GM19452 (cell line): ENCODE data around the gene CLTB.

Experiments
- ATAC-seq: cut with Tn5 transposase; IDR thresholded peaks from one replicate; pipeline ENCODE4 v1.9.1; 2021; ENCODE audit not compliant: unreplicated experiment

CLTB gene

DNA sequence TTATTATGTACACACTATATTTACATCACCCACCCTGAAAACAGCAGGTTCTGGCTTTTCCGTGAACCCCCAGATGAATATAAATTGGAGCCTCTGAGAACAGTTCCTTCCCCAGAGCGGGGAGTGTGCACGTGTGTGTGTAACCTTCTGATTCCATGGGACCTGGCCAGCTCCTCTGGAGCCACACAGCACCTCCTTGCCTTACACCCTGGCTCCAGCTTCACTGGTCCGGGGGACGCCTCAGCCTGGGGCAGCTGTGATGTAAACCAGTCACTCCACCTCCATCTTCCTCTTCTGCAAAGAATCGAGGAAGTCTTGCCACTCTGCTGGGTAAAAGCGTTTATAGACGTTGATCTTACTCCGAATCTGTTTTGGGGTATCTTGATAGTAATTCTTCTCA, 32.4 kb downstream of the CLTB start:
- ATAC-seq = no peak

DNA sequence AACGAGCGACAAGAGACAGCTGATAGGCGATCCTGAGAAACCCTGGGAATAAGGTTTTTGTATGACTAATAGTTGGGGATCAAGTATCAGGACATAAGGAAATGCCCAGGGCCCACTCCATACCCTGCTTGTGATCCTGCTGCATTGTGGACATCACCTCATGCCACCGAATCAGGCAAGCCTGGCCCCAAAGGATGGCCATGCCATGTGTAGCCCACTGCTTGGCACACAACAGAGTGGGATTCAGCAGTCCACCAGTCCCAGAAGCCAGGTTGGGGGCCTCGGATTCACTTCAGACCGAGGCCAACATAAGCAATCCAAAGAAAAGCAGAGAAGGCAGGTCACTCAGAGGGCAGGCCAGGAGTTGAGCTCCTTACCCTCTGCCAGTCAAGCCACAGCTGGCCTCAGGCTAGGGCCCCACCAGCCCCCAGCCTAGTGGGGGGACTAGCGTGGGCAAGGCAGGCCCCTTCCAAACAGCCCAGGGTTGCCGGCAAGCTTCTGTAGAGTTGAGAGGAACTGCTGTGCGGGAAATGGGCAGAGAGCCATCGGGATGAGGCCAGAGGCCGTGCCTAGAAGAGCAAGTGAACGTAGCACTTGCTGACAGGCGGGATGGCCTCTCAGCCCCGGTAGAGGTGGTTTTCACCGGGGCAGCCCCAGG, 33.0 kb downstream of the CLTB start:
- ATAC-seq = no peak

DNA sequence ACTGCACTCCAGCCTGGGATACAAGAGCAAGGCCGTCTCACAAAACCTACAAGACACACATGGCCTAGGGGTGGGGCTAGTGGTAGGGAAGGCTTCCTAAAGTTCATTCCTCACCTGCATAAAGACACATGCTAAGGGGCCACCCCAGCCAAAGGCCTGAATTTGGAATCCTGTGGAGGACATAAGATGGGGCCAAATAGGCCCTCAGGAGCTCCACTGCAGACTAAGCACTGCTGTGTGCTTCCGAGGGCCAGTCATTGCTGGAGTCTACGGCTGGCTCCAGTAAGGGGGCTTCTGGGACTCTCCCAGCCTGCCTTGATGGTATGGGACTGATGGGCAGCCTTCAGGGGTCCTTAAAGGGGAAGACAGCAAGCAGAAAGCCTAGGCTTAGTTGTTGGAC, 33.6 kb downstream of the CLTB start:
- no peak for ATAC-seq

DNA sequence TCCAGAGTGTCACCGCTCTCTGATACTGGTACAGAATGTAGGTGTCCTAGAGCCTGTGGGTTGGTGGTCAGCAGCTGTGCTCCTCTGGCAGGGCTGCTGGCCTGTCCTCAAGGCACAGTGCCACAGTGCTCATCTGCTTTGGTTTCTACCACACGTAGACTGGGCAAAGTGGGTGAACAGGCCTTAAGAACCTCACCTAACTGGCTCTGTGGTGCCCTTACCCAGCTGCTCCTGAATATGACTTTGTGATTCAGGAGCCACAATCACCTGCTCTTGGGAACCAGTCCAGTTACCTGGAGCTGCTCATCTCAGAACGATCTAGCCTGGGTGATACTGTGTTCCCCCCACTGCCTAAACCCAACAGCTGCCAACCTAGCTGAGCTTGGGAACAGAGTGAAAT, 34.4 kb downstream of the CLTB start:
- ATAC-seq = no peak

DNA sequence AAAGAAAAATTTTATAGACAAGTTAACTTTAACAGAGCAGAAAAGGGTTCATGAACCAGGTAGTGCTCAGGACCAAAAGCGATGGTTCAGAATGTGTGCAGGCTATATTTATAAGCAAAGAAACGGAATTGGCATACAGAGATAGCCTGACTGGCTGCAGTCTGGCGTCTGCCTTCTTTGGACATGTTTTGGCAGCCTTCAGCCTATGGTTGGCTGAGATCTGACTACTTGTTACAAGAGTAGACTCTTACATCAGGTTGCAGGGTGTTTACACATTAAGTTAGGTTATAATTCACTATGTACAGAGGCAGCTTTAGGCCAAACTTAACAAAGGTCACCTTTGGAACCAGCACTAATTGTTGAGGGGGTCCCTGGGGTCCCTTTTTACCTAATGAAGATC, 34.9 kb downstream of the CLTB start:
- no peak for ATAC-seq

DNA sequence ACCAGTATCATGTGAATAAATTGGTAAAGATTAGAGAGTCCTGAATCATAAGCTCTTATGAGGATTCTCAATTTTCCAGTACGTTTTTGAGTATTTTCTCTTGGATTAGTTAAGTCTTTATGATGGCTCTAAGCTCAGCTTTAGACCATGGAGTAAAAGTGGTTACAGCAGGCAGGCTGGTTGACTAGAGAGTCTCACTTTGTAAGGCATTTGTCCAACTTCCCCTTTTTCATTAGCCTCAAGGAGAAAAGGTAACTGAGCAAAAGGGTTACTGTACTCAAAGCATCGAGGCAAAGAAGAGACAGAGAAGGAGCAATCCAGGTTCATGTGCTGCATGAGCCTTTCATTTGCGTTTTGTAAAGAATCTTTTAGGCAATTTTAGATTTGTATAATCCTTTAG, 36.5 kb downstream of the CLTB start:
- no peak for ATAC-seq

DNA sequence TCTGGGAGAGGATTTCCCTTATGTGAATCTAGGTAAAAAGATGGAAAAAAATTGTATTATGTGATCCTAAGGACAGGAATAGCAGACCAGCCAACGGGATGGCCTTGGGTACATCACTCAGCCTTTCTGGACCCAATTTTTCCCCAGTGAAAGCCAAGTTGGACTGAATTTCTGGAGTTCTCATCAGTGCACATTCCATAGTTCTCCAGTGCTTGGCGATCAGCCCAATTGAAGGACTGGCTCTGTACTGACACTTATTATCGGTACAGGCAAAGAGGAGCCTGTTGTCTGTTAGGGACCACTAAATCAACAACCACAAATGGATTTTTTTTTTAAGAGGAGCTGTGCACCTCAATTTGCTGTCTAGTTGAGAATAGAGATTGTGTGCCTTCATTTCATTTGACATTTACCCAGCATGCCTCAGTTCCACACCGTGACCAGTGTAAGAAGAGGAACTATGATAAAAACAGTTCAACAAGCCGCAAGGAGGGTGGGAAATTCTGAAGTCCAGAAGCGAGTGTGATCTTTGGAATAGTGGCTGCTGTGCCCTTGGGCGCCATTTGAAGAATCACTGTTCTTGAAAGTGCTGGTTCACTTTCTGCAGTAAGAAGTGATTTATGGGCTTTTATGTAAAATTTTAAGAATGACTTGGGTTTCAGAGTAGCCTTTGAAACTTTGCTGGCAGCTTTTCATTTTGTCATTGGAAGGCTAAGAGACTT, 43.1 kb downstream of the CLTB start:
- ATAC-seq = no peak

DNA sequence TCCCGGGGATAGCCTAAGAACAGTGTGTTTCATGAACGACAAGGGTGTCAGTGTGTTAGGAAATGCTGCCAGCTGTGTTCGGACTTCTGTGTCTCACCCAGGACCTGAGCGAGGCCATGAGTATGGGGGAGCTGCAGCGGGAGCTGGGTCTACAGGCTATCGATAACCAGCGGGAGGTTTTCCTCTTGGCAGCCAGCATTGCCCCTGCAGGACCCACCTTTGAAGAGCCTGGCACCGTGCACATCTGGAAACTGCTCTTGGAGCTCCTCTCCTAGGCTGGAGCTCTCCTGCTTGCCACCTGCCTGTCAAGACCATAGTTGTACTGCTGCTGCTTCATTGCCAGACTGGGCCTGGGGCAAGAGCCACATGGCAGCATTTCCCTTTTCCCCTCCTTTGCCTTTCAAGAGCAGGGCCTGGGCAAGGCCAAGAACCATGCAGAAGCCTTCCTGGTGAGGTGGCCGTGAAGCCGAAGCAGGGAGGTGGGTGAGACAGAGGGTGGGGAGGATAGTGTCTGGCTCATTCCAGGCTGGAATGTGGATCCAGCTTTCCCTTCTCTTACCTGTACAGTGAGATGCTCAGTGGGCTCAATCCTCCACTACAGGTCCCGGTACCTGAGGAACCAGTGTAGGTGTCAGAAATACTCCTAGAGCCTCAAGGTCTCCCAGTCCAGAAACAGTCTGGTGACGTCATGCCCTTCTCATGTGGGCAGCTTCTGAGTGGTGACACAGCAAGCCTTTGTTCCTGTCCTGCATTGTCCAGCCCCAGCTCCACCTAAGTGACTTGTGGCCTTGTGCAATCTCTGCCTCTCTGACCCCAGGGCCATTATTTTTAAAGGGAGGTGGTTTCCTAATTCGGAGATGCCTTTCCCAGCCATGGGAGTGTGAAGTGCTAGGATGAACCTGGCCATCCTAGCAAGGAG, 44.5 kb downstream of the CLTB start:
- no peak for ATAC-seq

DNA sequence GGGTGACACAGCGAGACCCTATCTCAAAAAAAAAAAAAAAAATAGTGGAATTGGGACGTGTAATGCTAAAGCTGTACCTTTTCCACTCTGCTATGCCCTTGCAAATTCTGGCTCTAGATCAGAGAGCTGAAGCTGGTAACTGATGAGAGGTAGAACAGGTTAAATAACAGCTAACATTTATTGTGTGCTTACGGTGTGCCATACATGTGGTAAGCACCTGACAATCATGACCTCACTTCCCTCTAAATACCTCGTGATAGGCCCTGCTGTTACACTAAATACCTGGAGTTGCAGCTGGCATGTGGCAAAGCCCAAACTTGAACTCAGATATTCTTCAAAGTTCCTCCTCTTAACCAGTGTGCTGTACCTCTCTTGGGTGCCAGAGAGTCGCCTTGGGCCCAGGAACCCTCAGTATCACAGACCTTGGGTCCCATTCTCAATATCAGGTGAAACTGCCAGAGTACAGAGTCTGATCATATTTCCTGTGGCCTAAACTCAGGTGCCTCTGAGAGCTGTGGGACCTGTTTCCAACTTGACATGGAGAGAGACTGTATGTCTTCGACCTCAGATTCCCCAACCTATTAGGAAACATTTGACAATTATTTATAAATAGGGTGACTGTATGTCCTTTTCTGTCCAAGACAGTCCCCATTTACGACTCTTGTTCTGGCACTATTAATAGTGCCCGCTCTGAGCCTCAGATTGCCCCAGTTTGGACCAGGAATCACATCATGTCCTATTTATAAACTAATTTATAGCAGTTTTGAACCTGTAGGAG, 46.2 kb downstream of the CLTB start:
- no peak for ATAC-seq

DNA sequence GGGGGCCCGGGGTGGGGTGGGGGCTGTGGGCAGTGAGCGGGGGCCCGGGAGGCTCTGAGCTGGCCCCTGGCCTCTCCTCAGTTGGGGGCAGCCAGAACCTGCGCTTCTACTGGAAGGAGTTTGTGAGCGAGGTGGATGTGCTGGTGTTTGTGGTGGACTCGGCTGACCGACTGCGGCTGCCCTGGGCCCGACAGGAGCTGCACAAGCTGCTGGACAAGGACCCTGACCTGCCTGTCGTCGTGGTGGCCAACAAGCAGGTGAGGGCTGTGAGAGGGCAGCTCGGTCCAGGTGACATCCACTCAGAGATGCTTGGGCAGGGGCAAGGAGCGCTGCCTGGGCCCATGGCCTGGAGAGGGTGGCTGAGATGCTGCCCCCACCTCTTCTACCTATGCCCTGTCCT, 47.6 kb downstream of the CLTB start:
- no peak for ATAC-seq

DNA sequence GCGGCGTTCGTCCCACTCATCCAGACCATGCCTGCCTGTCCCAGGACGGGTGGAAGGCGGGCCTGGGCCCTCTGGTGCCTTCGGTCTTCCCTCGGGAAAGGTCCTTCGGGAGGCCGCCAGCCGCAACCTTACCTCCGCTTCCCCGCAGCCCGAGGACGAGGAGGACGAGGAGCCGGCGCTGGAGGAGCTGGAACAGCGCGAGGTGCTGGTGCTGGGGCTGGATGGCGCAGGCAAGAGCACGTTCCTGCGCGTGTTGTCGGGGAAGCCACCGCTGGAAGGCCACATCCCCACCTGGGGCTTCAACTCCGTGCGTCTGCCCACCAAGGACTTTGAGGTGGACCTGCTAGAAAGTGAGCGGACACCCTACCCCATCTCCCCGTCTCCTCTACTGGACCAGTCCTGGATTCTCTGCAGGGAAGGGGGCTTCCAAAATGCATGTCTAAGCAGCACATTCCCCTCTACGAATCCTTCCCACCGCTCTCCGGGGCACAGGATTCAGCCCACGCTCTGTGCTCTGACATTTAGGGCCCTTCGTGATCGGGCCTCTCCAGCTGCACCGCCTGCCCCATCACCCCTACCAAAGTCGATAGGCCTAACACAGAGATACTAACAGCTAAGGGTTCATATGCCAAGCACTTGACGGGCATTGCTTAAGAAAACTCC, 50.0 kb downstream of the CLTB start:
- no peak for ATAC-seq

DNA sequence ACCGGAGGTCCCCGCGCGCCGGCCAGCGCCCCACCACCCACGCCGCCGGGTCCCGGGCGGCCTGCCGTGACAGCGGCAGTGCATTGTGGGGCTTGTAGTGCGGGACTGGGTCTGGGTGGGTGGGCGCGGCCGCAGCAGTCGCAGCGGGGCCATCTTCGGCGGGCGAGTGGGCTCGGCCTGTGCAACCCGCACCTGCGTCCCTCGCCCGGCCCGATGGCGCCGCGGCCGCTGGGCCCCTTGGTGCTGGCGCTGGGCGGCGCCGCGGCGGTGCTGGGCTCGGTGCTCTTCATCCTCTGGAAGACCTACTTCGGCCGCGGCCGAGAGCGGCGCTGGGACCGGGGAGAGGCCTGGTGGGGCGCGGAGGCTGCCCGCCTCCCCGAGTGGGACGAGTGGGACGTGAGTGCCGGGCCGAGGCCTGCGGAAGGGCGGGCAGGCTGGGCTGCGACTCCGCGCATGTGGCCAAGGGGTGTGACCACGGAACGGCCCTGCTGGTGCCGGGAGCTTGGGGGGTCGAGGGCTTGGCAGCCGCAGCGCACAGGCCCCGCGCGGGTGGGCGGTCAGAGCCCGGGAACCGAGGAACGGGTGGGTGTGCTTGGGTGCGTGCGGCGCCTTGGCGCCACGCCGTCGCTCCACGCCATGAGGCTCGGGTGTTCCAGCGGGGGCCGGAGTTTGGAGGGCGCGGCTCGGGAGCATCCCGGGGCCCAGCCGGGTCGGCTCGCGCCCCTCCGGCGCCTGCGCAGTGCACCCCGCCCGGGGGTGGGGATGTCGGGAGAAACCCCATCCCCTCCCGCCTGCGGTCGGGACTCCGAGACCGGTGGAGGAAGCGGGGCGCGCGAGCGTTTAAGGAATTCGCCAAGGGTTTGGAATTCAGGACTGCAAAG, 50.7 kb downstream of the CLTB start, which contains the start of gene ARL10:
TSS of gene ARL10 (plus strand) at position 137 of the 881 bp plus-strand sequence. CDS start at position 214, 77 bp downstream.
- peak; percentile 49 for ATAC-seq

DNA sequence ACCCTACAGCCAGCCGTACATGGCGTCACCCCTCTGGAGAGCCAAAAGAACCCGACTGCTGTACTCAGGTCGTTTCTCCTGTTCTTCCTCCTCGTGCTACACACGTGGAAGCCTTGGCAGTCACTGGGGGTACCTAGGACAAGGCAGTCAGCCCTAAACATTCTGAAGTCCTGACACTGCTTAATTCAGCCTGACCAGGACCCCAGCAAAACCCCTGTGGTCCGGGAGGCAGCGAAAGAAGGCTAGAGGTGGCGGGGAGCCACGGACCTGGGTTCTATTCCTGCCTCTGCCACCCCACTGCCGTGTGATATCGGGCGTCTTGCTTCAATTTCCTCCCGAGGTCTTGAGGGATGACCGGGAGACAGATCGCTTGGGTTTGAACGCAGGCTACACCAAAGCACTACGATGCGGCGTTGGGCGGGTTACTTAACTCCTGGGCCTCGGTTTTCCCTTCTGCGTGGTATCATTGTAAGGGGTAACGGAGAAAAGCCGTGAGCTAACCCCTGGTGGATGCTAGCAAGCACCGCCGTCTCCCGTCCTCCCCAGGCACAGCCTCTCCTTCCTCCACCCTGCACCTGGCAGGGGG, 51.5 kb downstream of the CLTB start:
- no peak for ATAC-seq

DNA sequence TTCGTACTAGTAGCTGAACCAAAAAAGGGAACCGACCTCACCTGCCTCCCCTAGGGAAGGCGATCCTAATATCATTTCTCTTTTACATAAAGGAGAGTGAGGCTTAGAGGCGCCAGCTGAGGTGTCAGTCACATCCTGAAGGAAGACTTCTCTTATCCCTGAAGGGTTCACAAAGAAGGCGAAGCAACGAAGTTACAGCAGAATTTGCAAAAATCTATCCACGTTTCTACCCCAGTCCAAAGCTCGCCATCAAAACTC, 54.2 kb downstream of the CLTB start:
- ATAC-seq = no peak

DNA sequence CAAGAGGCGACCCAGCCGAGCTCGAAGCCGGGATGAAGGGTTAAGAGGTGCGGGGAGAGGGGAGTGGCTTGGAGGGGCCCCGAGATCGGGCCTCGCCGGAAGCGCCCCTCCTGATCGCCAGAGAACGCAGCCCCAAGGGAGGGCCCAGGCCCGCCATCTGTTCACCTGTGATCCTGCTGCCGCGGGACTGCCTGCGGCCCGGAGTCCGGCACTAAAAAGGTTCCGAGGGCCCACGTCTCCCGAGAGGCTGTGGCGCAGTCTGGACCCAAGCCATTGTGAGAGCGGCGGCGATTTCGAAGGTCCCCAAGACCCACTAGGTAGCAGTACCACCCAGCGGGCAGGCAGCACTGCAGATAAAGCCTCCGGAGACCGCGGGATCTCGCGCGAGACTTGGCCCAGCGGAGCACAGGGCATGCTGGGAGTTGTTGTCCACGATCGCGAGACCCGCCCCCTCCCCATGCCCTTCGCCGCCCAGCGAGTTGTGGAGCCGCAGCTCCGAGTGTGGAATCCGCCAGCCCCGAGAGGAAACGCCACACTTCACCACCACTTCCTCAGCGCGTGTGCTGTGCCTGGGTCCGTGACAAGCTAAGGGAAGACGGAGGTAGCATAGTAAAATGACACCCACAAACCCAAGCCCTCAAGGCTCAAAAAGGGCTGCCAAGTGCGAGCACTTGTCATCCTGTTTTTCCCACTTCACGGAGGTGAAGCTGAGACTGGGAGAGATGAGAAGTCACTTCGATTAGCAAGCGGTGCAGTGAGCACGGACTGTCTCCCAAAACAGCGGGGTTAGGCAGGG, 54.7 kb downstream of the CLTB start, which contains the start of gene KIAA1191:
TSS of gene KIAA1191 (minus strand) at position 328 of the 796 bp plus-strand sequence. CDS start 2,256 bp downstream, outside the sequence.
- ATAC-seq = peak; percentile 87

DNA sequence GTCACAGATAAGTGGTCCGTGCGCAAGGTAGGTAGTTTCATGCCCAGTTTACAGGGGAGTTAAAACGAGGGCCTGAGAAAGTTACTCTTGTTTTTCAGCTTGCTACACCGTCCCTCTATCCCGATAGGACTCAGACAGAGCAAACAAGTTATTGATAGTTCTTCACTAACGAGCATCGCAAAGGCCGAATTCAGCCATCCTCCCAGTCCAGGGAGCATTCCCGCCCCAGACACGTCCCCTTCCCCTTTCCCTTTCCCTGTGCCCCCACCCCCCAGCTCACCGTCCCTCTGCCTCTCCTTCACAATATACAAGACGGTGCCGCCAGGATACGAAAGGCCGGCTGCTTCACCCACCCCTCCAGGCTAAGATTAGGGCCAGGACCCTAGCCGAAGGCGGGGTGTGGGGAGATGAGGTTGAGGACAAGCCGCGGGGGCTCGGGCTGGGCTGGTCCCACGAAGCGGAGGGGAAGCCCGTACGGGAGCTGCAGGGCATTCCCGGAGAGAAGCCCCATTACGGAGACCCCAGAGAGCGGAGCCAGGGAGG, 55.4 kb downstream of the CLTB start:
- peak; percentile 8 for ATAC-seq

DNA sequence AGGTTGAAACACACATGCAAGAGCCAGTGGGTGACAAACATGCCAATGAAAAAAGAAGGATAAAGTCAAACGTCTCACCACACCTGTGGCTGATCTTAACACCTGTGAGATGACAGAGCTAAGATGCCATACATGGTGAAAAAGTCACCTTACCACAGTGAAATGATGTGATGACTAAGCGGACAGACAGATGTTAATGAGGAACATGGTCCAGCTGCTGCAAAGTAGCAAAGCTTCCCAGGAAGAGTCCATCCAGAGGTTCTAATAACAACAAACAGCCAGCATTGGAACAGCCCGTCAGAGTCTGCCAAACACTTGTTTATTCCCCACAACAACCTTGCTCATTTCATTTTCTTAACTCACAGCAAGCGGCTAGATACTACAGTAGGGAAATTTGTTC, 56.7 kb downstream of the CLTB start:
- no peak for ATAC-seq

DNA sequence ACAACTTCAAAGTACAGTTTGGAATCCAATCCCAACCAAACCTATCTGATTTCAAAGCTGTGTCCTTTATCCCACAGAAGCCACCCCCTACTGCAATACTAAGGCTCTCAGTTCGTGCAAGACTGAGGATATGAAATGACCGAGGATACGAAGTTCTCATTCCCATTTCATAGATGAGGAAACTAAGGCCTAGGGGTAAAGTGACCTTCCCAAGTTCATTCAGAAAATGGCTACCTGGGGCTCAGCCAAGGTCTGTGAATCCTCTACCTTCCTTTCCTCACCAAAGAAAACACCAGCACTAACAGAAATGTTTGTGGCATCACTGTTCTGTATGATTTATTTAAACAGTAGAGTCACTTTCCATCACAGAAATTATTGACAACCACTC, 60.2 kb downstream of the CLTB start:
- no peak for ATAC-seq
